ENCODE data around the gene CDC25C. TPM values are rescaled to one million over a fixed set of nuclear protein-coding genes. Genes with fewer than 3 reads are reported as not detected.

The CDC25C gene
- total RNA-seq = under 1 TPM in 1 of 5 donors, not detected in 4; 0.23 TPM
- total RNA-seq (2013) = 0.11 TPM
- total RNA-seq = 0 to 2.0 (median 0.06) reads per million in 29 experiments

DNA sequence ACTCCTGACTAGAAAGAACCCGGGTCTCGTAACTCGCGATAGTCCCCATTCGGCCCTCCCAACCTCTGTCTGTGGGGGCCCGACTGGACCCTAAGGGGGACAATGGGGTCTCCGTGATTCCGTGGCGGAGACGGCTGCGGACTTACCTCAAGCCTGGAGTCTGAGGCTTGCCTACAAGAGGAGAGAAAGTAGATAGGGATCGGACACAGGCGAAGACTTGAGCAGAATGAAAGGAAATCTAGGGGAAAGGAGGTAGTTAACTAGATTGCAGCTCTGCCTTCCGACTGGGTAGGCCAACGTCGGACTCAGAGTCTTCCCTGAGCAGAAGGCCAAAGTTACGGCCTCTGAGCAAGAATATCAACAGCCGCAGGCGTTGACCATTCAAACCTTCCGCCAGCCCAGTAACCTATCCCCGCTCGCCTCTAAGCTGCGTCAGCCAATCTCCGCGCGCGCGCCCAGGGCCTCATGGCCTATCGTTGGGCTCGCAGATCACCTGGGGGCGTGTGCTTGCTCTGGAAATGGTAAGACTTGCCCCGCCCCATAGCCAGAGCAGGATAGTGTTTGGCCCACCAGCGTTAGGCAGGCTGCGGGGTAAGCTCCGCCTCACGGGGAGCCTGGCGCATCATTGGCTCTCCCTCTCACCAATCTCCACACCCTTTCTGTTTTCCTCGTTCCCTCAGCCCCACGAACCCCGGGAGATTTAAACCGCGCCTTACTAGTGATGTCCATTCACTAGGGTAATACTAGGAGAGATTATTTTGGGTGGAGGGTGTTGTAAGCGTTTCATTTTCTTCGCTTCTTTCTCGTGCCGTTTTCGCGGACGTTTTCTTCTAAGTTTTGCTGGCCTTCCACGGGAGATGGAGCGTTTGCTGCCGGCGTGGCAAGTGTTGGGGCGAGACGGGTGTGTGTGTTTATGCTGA, at the start of gene CDC25C:
Gene CDC25C (minus strand): TSS at position 356 of the 920 bp plus-strand sequence. CDS start 624 bp downstream, outside the sequence.
- peak within 1 kb of the TSS; percentile 63 to 87 for H3K4me3 ChIP-seq (ENCODE audit: control insufficient read depth in 1 of 2, extremely low read depth in 1 of 2, low read length in 1 of 2)
- DNase-seq (peak; percentile 86 to 100 (median 97)), ATAC-seq (replicated peaks in 1 of 4) (peak; percentile 99 to 100 (median 100))
- no peaks in the 10 kb centered on the region for H3K9me3 Mint-ChIP-seq
- no peaks in the 10 kb centered on the region for H3K27me3 ChIP-seq (replicated peaks in 1 of 2; ENCODE audit: control insufficient read depth in 2 of 2, extremely low read depth in 1 of 2, insufficient read depth in 2 of 2, low read length in 1 of 2)
- H3K27me3 Mint-ChIP-seq = no peaks in the 10 kb centered on the region
- H3K4me1 ChIP-seq (ENCODE audit: control insufficient read depth in 1 of 2, extremely low read depth in 1 of 2, insufficient read depth in 2 of 2, low read length in 2 of 2) = peaks cover 6 to 15% of the 10 kb centered on the region in 2 experiments
- peaks cover 18 to 19% (median 19%) of the 10 kb centered on the region in 3 donors for H3K4me1 Mint-ChIP-seq
- H3K27ac ChIP-seq (ENCODE audit: low read length) = peak within 1 kb of the TSS; percentile 31
- H3K36me3 ChIP-seq (ENCODE audit: control insufficient read depth in 2 of 2, extremely low read depth in 1 of 2, insufficient read depth in 1 of 2, low read length in 1 of 2) = no peaks in the 10 kb centered on the region
- H3K4me3 Mint-ChIP-seq = peak within 1 kb of the TSS; percentile 80 to 82 (median 80)
- WGBS (ENCODE audit: insufficient coverage) = under 1% methylated on average over 46 of the region's 55 CpGs
- H3K36me3 Mint-ChIP-seq = no peaks in the 10 kb centered on the region
- peak within 1 kb of the TSS; percentile 26 to 66 for H3K27ac Mint-ChIP-seq
- CTCF ChIA-PET = interaction anchor here (0.5 to 5.1 kb wide), 7 partner anchors 20 to 153 kb away, joined by 3 to 89 read pairs (median 4); partner anchors contain the start of genes KDM3B (in 2 of the 2), CDC23 (in 1 of the 2) and KIF20A (in 1 of the 2)
- POLR2A ChIA-PET = interaction anchor here (0.9 to 1.7 kb wide), 6 partner anchors 16 to 211 kb away, joined by 3 to 11 read pairs (median 6); partner anchors contain the start of genes KDM3B (in 2 of the 2), CDC23 (in 1 of the 2) and ETF1 (in 1 of the 2)
- no peaks in the 10 kb centered on the region for H3K9me3 ChIP-seq

DNA sequence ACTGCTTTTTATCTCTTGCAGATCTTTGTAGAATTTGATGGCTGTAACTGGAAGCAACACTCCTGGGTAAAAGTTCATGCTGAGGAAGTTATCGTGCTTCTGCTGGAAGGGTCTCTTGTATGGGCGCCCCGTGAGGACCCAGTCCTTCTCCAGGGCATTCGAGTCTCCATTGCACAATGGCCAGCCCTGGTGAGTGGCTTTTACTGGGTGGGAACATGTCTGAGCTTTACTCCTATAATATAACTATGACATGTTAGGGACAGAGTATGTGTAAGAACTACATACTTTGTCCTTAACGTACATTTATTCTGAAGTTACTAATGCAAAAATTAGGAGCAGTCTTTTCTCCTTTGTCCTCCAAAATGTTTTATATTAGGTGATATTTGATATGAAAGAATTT, 41.0 kb upstream of the CDC25C start:
- Histone ChIP-seq H3K27ac (ENCODE audit: low read length) (no peak overlapping the region), H3K36me3 (ENCODE audit: control insufficient read depth in 2 of 2, extremely low read depth in 1 of 2, insufficient read depth in 1 of 2, low read length in 1 of 2) (peaks cover 12 to 39% of the 10 kb centered on the region in 2 donors), H3K9me3 (no peaks in the 10 kb centered on the region), H3K4me1 (ENCODE audit: control insufficient read depth in 1 of 2, extremely low read depth in 1 of 2, insufficient read depth in 2 of 2, low read length in 2 of 2) (peaks cover 0 to 3% of the 10 kb centered on the region in 2 experiments), H3K4me3 (ENCODE audit: control insufficient read depth in 1 of 2, extremely low read depth in 1 of 2, low read length in 1 of 2) (no peak overlapping the region), H3K27me3 (replicated peaks in 1 of 2; ENCODE audit: control insufficient read depth in 2 of 2, extremely low read depth in 1 of 2, insufficient read depth in 2 of 2, low read length in 1 of 2) (no peaks in the 10 kb centered on the region)
- ATAC-seq (replicated peaks in 1 of 4) (no peak), DNase-seq (no peak)
- ChIA-PET CTCF (interaction anchor here in 1 of 2 donors (0.9 to 4.7 kb wide), 2 partner anchors 20 to 35 kb away, joined by 3 to 32 read pairs; partner anchors contain the start of genes FAM53C and KDM3B), POLR2A (no interaction called here)
- no peaks in the 10 kb centered on the region for H3K27me3 Mint-ChIP-seq
- H3K4me3 Mint-ChIP-seq = no peak overlapping the region
- no peaks in the 10 kb centered on the region for H3K9me3 Mint-ChIP-seq
- peaks cover 31 to 36% (median 33%) of the 10 kb centered on the region in 3 donors for H3K4me1 Mint-ChIP-seq
- WGBS (ENCODE audit: insufficient coverage) = no CpG with 5 or more reads among the region's 5 CpGs
- H3K36me3 Mint-ChIP-seq = peaks cover 20% of the 10 kb centered on the region
- no peak overlapping the region for H3K27ac Mint-ChIP-seq

GRCh38 chr5:138372225-138372624, 40.6 kb upstream of the CDC25C start:
- Histone ChIP-seq H3K36me3 (ENCODE audit: control insufficient read depth in 2 of 2, extremely low read depth in 1 of 2, insufficient read depth in 1 of 2, low read length in 1 of 2) (peaks cover 12 to 35% of the 10 kb centered on the region in 2 donors), H3K27ac (ENCODE audit: low read length) (no peak overlapping the region), H3K9me3 (no peaks in the 10 kb centered on the region), H3K27me3 (replicated peaks in 1 of 2; ENCODE audit: control insufficient read depth in 2 of 2, extremely low read depth in 1 of 2, insufficient read depth in 2 of 2, low read length in 1 of 2) (no peaks in the 10 kb centered on the region), H3K4me1 (ENCODE audit: control insufficient read depth in 1 of 2, extremely low read depth in 1 of 2, insufficient read depth in 2 of 2, low read length in 2 of 2) (peaks cover 0 to 3% of the 10 kb centered on the region in 2 experiments), H3K4me3 (ENCODE audit: control insufficient read depth in 1 of 2, extremely low read depth in 1 of 2, low read length in 1 of 2) (no peak overlapping the region)
- peaks cover 16% of the 10 kb centered on the region for H3K36me3 Mint-ChIP-seq
- ChIA-PET POLR2A (interaction anchor here in 1 of 2 donors (0.5 kb wide), 1 partner anchor 12 kb away, joined by 3 read pairs; no protein-coding TSS in a partner anchor), CTCF (interaction anchor here in 1 of 2 donors (0.6 to 4.7 kb wide), 3 partner anchors 19 to 122 kb away, joined by 3 to 32 read pairs (median 5); partner anchors contain the start of genes FAM53C and KDM3B)
- no peaks in the 10 kb centered on the region for H3K9me3 Mint-ChIP-seq
- no peak overlapping the region for H3K27ac Mint-ChIP-seq
- no peak for ATAC-seq (replicated peaks in 1 of 4)
- no peak for DNase-seq
- no CpG with 5 or more reads among the region's 1 CpG for WGBS (ENCODE audit: insufficient coverage)
- no peaks in the 10 kb centered on the region for H3K27me3 Mint-ChIP-seq
- peaks cover 31 to 37% (median 33%) of the 10 kb centered on the region in 3 donors for H3K4me1 Mint-ChIP-seq
- no peak overlapping the region for H3K4me3 Mint-ChIP-seq

DNA sequence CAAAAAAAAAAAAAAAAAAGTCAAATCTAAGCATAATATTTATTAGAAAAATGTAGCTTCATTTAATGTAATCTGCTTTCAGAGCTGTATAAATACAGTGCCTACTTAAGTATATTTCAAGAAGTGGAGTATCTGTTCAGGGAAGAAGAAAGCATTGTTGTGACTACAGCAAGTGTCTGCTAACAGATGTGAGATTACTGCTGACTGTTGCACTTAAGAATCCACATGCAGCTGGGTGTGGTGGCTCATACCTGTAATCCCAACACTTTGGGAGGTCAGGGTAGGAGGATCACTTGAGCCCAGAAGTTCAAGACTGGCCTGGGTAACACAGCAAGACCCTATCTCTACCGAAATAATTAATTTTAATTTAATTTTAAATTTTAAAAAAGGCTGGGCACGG, 39.9 kb upstream of the CDC25C start:
- Mint-ChIP-seq H3K27ac (no peak overlapping the region), H3K36me3 (peaks cover 11% of the 10 kb centered on the region), H3K4me3 (no peak overlapping the region), H3K9me3 (no peaks in the 10 kb centered on the region), H3K4me1 (peaks cover 39 to 44% (median 40%) of the 10 kb centered on the region in 3 donors), H3K27me3 (no peaks in the 10 kb centered on the region)
- peaks cover 12 to 28% of the 10 kb centered on the region in 2 donors for H3K36me3 ChIP-seq (ENCODE audit: control insufficient read depth in 2 of 2, extremely low read depth in 1 of 2, insufficient read depth in 1 of 2, low read length in 1 of 2)
- no peaks in the 10 kb centered on the region for H3K27me3 ChIP-seq (replicated peaks in 1 of 2; ENCODE audit: control insufficient read depth in 2 of 2, extremely low read depth in 1 of 2, insufficient read depth in 2 of 2, low read length in 1 of 2)
- 100% methylated on average over 1 of the region's 2 CpGs for whole genome bisulfite sequencing (ENCODE audit: insufficient coverage)
- peaks cover 3 to 4% of the 10 kb centered on the region in 2 experiments for H3K4me1 ChIP-seq (ENCODE audit: control insufficient read depth in 1 of 2, extremely low read depth in 1 of 2, insufficient read depth in 2 of 2, low read length in 2 of 2)
- no peaks in the 10 kb centered on the region for H3K9me3 ChIP-seq
- DNase-seq (no peak), ATAC-seq (replicated peaks in 1 of 4) (no peak)
- no peak overlapping the region for H3K27ac ChIP-seq (ENCODE audit: low read length)
- ChIA-PET CTCF (interaction anchor here (0.6 to 4.7 kb wide), 8 partner anchors 14 to 283 kb away, joined by 3 to 32 read pairs (median 4); partner anchors contain the start of gene KDM3B (in 1 of the 2)), POLR2A (interaction anchor here (0.6 to 0.7 kb wide), 5 partner anchors 20 to 1234 kb away, joined by 3 to 5 read pairs (median 3); no protein-coding TSS in a partner anchor)
- H3K4me3 ChIP-seq (ENCODE audit: control insufficient read depth in 1 of 2, extremely low read depth in 1 of 2, low read length in 1 of 2) = no peak overlapping the region

GRCh38 chr5:138370537-138370936, 38.9 kb upstream of the CDC25C start:
- CTCF ChIA-PET = interaction anchor here (0.6 to 4.7 kb wide), 3 partner anchors 17 to 1722 kb away, joined by 5 to 32 read pairs (median 5); partner anchors contain the start of gene KDM3B (in 2 of the 2)
- H3K4me3 Mint-ChIP-seq = no peak overlapping the region
- no peak overlapping the region for H3K27ac Mint-ChIP-seq
- Histone ChIP-seq H3K27ac (ENCODE audit: low read length) (no peak overlapping the region), H3K4me3 (ENCODE audit: control insufficient read depth in 1 of 2, extremely low read depth in 1 of 2, low read length in 1 of 2) (no peak overlapping the region), H3K4me1 (ENCODE audit: control insufficient read depth in 1 of 2, extremely low read depth in 1 of 2, insufficient read depth in 2 of 2, low read length in 2 of 2) (peaks cover 3 to 4% of the 10 kb centered on the region in 2 experiments), H3K27me3 (replicated peaks in 1 of 2; ENCODE audit: control insufficient read depth in 2 of 2, extremely low read depth in 1 of 2, insufficient read depth in 2 of 2, low read length in 1 of 2) (no peaks in the 10 kb centered on the region), H3K36me3 (ENCODE audit: control insufficient read depth in 2 of 2, extremely low read depth in 1 of 2, insufficient read depth in 1 of 2, low read length in 1 of 2) (peaks cover 6 to 21% of the 10 kb centered on the region in 2 donors), H3K9me3 (no peaks in the 10 kb centered on the region)
- no CpG with 5 or more reads among the region's 3 CpGs for WGBS (ENCODE audit: insufficient coverage)
- POLR2A ChIA-PET = interaction anchor here in 1 of 2 donors (1.4 kb wide), 1 partner anchor 17 kb away, joined by 4 read pairs; no protein-coding TSS in a partner anchor
- DNase-seq = no peak
- H3K27me3 Mint-ChIP-seq = no peaks in the 10 kb centered on the region
- no peaks in the 10 kb centered on the region for H3K9me3 Mint-ChIP-seq
- H3K36me3 Mint-ChIP-seq = peaks cover 11% of the 10 kb centered on the region
- H3K4me1 Mint-ChIP-seq = peaks cover 45 to 51% (median 48%) of the 10 kb centered on the region in 3 donors
- no peak for ATAC-seq (replicated peaks in 1 of 4)
